Body of pancreas (tissue), 4 donors: ENCODE results near the gene NAA40. TPM values are rescaled to one million over a fixed set of nuclear protein-coding genes. Genes with fewer than 3 reads are reported as not detected.

Experiments used
- ATAC-seq: fragments of 150-250 bp; one replicate; pipeline ENCODE4 v1.9.1; 2016
- DNase-seq, 4 donors: peaks; one replicate each; pipeline ENCODE4 v3.0.0-alpha.2; 2019
- H3K27ac ChIP-seq, 4 donors: fragments of 200-600 bp; sonication (generic); 1 replicate in 3 of 4; 2 replicates in 1 of 4; pipeline versions ENCODE4 v1.5.1 to v1.6.1; 2016 to 2019; ENCODE audit warnings: mild to moderate bottlenecking in 1 of 4, mixed read lengths in 1 of 4, moderate library complexity in 1 of 4
- H3K27me3 ChIP-seq, 2 donors: fragments of 200-600 bp; sonication (generic); one replicate each; pipeline ENCODE4 v1.6.0; 2016; ENCODE audit warnings: mild to moderate bottlenecking in 1 of 2
- H3K36me3 ChIP-seq, 2 donors: fragments of 200-600 bp; sonication (generic); replicated peaks in 1 of 2; 2 replicates each; pipeline ENCODE4 v1.5.1; 2016; ENCODE audit warnings: low read depth in 2 of 2; ENCODE audit not compliant: insufficient read depth in 1 of 2
- H3K4me1 ChIP-seq: fragments of 200-600 bp; sonication (generic); one replicate; pipeline ENCODE4 v1.6.0; 2016
- H3K4me3 ChIP-seq, 2 donors: fragments of 200-600 bp; sonication (generic); 1 replicate in 1 of 2; 2 replicates in 1 of 2; pipeline ENCODE4 v1.5.1; 2016 to 2019
- H3K9me3 ChIP-seq, 3 donors: fragments of 200-600 bp; sonication (generic); 1 replicate in 2 of 3; 2 replicates in 1 of 3; pipeline ENCODE4 v1.5.1; 2016
- POLR2A ChIP-seq, 3 donors: fragments of 450-650 bp; IDR thresholded peaks; one replicate each; pipeline ENCODE4 v1.6.1; 2016; ENCODE audit warnings: antibody characterized with exemption in 3 of 3, mild to moderate bottlenecking in 2 of 3
- WGBS, 2 donors: methylation state at CpG; one replicate each; pipeline ENCODE4 v1.1.5; 2017; 5-methylcytosine and 5-hydroxymethylcytosine counted together
- intact Hi-C: fragments of 100-400 bp; cut with DNase I; formaldehyde crosslinking; loops from one replicate; pipeline ENCODE4 v1.15.1; 2023
- total RNA-seq, 2 donors: library from RNA; depleted of rRNA; stranded (reverse); fragments of >200 nt; gene quantifications; one replicate each; pipeline ENCODE4 v1.1.0, GENCODE V29; 2016
- TF ChIP-seq, protein P1 (sequence below), 7 experiments: fragments of 450-650 bp in 4 of 7; fragments of 200-600 bp in 3 of 7; sonication (generic) in 3 of 7; IDR thresholded peaks; one replicate each; pipeline ENCODE4 v1.5.1; 2016 to 2019; ENCODE audit warnings: antibody characterized with exemption in 7 of 7

The NAA40 gene
- total RNA-seq, 2 donors from 2014 or later = 14.3 to 21.8 TPM

DNA sequence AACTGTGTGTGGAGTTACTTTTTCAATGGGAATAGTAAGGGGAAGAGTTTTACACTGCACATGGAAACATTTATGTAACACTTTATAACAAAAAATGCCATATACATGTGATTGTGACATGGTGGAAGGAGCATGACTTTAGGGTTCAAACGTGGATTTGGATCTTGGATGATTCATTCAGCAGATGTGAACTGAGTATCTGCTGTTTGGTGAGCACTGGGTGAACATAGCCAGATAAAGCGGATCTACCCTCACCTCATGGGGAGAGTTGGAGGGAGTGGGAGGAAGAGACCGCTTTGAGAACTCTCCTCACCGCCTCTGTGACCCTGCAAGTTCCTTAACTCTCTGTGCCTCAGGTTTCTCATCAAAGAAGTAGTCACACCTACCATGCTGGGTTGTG is 3.1 kb downstream of the NAA40 start:
- Histone ChIP-seq H3K9me3 (no peaks in the 10 kb centered on the region), H3K36me3 (no peaks in the 10 kb centered on the region), H3K4me1 (peaks cover 28% of the 10 kb centered on the region), H3K27me3 (no peaks in the 10 kb centered on the region), H3K27ac (no peak overlapping the region), H3K4me3 (no peak overlapping the region)
- DNase-seq (no peak), ATAC-seq (no peak)
- 60 to 85% methylated on average over 3 to 4 of the region's 4 CpGs for WGBS, 2 donors
- TF ChIP-seq POLR2A (IDR thresholded peaks at IDR 0.05) = no peak
- TF ChIP-seq, protein P1, sequence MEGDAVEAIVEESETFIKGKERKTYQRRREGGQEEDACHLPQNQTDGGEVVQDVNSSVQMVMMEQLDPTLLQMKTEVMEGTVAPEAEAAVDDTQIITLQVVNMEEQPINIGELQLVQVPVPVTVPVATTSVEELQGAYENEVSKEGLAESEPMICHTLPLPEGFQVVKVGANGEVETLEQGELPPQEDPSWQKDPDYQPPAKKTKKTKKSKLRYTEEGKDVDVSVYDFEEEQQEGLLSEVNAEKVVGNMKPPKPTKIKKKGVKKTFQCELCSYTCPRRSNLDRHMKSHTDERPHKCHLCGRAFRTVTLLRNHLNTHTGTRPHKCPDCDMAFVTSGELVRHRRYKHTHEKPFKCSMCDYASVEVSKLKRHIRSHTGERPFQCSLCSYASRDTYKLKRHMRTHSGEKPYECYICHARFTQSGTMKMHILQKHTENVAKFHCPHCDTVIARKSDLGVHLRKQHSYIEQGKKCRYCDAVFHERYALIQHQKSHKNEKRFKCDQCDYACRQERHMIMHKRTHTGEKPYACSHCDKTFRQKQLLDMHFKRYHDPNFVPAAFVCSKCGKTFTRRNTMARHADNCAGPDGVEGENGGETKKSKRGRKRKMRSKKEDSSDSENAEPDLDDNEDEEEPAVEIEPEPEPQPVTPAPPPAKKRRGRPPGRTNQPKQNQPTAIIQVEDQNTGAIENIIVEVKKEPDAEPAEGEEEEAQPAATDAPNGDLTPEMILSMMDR (IDR thresholded peaks at IDR 0.05) = no peak
- intact Hi-C loops = loop anchor here (5.0 to 10.0 kb wide), 2 partner anchors 110 to 177 kb away; partner anchors contain the start of gene ZFTA

GRCh38 chr11:63942803-63943202 is 4.0 kb downstream of the NAA40 start:
- no peak for DNase-seq
- ATAC-seq = no peak
- no peaks in the 10 kb centered on the region for H3K9me3 ChIP-seq
- peaks cover 24% of the 10 kb centered on the region for H3K4me1 ChIP-seq
- no peaks in the 10 kb centered on the region for H3K36me3 ChIP-seq
- no peaks in the 10 kb centered on the region for H3K27me3 ChIP-seq
- no peak overlapping the region for H3K4me3 ChIP-seq
- intact Hi-C loops = loop anchor here (5.0 to 10.0 kb wide), 2 partner anchors 111 to 178 kb away; partner anchors contain the start of gene ZFTA
- TF ChIP-seq POLR2A (IDR thresholded peaks at IDR 0.05) = no peak
- TF ChIP-seq, protein P1 (IDR thresholded peaks at IDR 0.05) = no peak
- H3K27ac ChIP-seq = no peak overlapping the region
- 91 to 93% methylated on average over 3 of the region's 3 CpGs for WGBS, 2 donors

DNA sequence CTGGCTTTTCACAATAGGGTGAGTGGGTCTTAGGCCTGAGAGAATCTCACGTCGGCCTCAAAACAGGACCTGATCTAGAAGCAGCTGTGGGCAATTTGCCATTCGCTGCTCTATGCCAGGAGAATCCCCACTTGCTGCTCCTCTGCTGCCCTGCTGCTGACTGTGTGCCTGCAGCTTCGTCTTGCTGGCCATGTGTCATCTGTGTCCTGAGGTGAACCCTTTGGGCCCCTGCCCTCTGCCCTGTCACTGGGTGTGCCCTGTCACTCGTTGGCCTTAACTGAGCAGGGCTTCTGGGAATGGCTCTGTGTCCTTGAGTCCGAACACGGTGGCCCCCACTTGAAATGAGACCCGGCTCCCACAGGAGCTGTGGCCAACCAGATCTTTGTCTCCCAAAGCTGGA is 6.2 kb downstream of the NAA40 start:
- Histone ChIP-seq H3K36me3 (no peaks in the 10 kb centered on the region), H3K9me3 (no peaks in the 10 kb centered on the region), H3K4me1 (peaks cover 15% of the 10 kb centered on the region), H3K27me3 (no peaks in the 10 kb centered on the region), H3K27ac (peak overlapping the region in 3 of 4 donors; percentile 4 to 46 (median 19)), H3K4me3 (no peak overlapping the region)
- DNase-seq (peak; percentile 22 to 40 (median 28)), ATAC-seq (no peak)
- no peak for TF ChIP-seq POLR2A (IDR thresholded peaks at IDR 0.05)
- TF ChIP-seq, protein P1 (IDR thresholded peaks at IDR 0.05) = no peak
- WGBS, 2 donors = 29 to 36% methylated on average over 4 to 8 of the region's 8 CpGs
- intact Hi-C loops = loop anchor here (5.0 to 10.0 kb wide), 2 partner anchors 113 to 180 kb away; partner anchors contain the start of gene ZFTA

- Histone ChIP-seq H3K27ac (peak overlapping the region in 3 of 4 donors; percentile 4 to 46 (median 19)), H3K4me1 (peaks cover 11% of the 10 kb centered on the region), H3K9me3 (no peaks in the 10 kb centered on the region), H3K36me3 (no peaks in the 10 kb centered on the region), H3K27me3 (no peaks in the 10 kb centered on the region), H3K4me3 (no peak overlapping the region)
- TF ChIP-seq, protein P1 (IDR thresholded peaks at IDR 0.05) = peak; percentile 53 to 95 (median 94)
- TF ChIP-seq POLR2A (IDR thresholded peaks at IDR 0.05) = no peak
- DNase-seq (peak; percentile 84 to 86 (median 86)), ATAC-seq (peak; percentile 97)
- WGBS, 2 donors = 19 to 29% methylated on average over 9 to 14 of the region's 14 CpGs
- intact Hi-C loops = loop anchor here (10.0 kb wide), 1 partner anchor 181 kb away; the partner anchor contains the start of gene ZFTA
Measured at GRCh38 chr11:63945477-63946163, 6.8 kb downstream of the NAA40 start.
